Left ventricle myocardium inferior (tissue), 1 donor: ENCODE data around the gene KCTD17. TPM values are rescaled to one million over a fixed set of nuclear protein-coding genes. Genes with fewer than 3 reads are reported as not detected.

ENCODE experiments used
- DNase-seq: peaks from one replicate; pipeline ENCODE4 v3.0.0-alpha.2; 2020
- H3K27ac ChIP-seq: fragments of 200-600 bp; replicated peaks from 2 replicates; pipeline ENCODE4 v1.8.0; 2021
- H3K27me3 ChIP-seq: fragments of 200-600 bp; 2 replicates; pipeline ENCODE4 v1.8.0; 2021; ENCODE audit warnings: low read depth
- H3K36me3 ChIP-seq: fragments of 200-600 bp; 2 replicates; pipeline ENCODE4 v1.8.0; 2021
- H3K4me1 ChIP-seq: fragments of 200-600 bp; 2 replicates; pipeline ENCODE4 v1.8.0; 2021
- H3K4me3 ChIP-seq: fragments of 200-600 bp; 2 replicates; pipeline ENCODE4 v1.8.0; 2021; ENCODE audit warnings: mild to moderate bottlenecking, moderate library complexity
- H3K9me3 ChIP-seq: fragments of 200-600 bp; replicated peaks from 2 replicates; pipeline ENCODE4 v1.8.0; 2021
- intact Hi-C: fragments of 100-400 bp; cut with micrococcal nuclease; formaldehyde crosslinking; loops from one replicate; pipeline ENCODE4 v1.11.0; 2022
- total RNA-seq: library from RNA; stranded (reverse); fragmentation: NEBNext Ultra II Directional; extraction: Animal tissue kit (Norgen Biotek cat#: 25700); gene quantifications from one replicate; pipeline ENCODE4 v1.2.1, GENCODE V29; 2021
- TF ChIP-seq, protein P1 (sequence below): fragments of 200-600 bp; IDR thresholded peaks from 2 replicates; pipeline ENCODE4 v1.8.0; 2021; ENCODE audit warnings: antibody characterized with exemption, mild to moderate bottlenecking, borderline replicate concordance
- donor health status: DM: no; HTN: yes; CAD: no; lungs with severe emphysema.

Gene KCTD17
- total RNA-seq, 1 donor from 2014 or later: 14.3 TPM

GRCh38 chr22:37056246-37056645, 4.7 kb downstream of the KCTD17 start:
- TF ChIP-seq, protein P1, sequence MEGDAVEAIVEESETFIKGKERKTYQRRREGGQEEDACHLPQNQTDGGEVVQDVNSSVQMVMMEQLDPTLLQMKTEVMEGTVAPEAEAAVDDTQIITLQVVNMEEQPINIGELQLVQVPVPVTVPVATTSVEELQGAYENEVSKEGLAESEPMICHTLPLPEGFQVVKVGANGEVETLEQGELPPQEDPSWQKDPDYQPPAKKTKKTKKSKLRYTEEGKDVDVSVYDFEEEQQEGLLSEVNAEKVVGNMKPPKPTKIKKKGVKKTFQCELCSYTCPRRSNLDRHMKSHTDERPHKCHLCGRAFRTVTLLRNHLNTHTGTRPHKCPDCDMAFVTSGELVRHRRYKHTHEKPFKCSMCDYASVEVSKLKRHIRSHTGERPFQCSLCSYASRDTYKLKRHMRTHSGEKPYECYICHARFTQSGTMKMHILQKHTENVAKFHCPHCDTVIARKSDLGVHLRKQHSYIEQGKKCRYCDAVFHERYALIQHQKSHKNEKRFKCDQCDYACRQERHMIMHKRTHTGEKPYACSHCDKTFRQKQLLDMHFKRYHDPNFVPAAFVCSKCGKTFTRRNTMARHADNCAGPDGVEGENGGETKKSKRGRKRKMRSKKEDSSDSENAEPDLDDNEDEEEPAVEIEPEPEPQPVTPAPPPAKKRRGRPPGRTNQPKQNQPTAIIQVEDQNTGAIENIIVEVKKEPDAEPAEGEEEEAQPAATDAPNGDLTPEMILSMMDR: no peak
- no peak for DNase-seq
- H3K4me1 ChIP-seq: peaks cover 29% of the 10 kb centered on the region
- no peaks in the 10 kb centered on the region for H3K9me3 ChIP-seq
- intact Hi-C loops: no loop called here
- no peaks in the 10 kb centered on the region for H3K27me3 ChIP-seq
- no peak overlapping the region for H3K4me3 ChIP-seq
- peaks cover 51% of the 10 kb centered on the region for H3K36me3 ChIP-seq
- H3K27ac ChIP-seq: no peak overlapping the region

GRCh38 chr22:37057226-37057625, 5.7 kb downstream of the KCTD17 start:
- Histone ChIP-seq H3K4me1 (peaks cover 19% of the 10 kb centered on the region), H3K4me3 (no peak overlapping the region), H3K36me3 (peaks cover 52% of the 10 kb centered on the region), H3K9me3 (no peaks in the 10 kb centered on the region), H3K27me3 (no peaks in the 10 kb centered on the region), H3K27ac (no peak overlapping the region)
- DNase-seq: no peak
- intact Hi-C loops: no loop called here
- TF ChIP-seq, protein P1: no peak

- TF ChIP-seq, protein P1: no peak
- intact Hi-C loops: no loop called here
- no peaks in the 10 kb centered on the region for H3K27me3 ChIP-seq
- no peak for DNase-seq
- H3K27ac ChIP-seq: no peak overlapping the region
- H3K36me3 ChIP-seq: peaks cover 52% of the 10 kb centered on the region
- H3K4me3 ChIP-seq: no peak overlapping the region
- H3K4me1 ChIP-seq: peaks cover 12% of the 10 kb centered on the region
- H3K9me3 ChIP-seq: no peaks in the 10 kb centered on the region
These were observed 6.4 kb downstream of the KCTD17 start for GRCh38 chr22:37057796-37058510.

DNA sequence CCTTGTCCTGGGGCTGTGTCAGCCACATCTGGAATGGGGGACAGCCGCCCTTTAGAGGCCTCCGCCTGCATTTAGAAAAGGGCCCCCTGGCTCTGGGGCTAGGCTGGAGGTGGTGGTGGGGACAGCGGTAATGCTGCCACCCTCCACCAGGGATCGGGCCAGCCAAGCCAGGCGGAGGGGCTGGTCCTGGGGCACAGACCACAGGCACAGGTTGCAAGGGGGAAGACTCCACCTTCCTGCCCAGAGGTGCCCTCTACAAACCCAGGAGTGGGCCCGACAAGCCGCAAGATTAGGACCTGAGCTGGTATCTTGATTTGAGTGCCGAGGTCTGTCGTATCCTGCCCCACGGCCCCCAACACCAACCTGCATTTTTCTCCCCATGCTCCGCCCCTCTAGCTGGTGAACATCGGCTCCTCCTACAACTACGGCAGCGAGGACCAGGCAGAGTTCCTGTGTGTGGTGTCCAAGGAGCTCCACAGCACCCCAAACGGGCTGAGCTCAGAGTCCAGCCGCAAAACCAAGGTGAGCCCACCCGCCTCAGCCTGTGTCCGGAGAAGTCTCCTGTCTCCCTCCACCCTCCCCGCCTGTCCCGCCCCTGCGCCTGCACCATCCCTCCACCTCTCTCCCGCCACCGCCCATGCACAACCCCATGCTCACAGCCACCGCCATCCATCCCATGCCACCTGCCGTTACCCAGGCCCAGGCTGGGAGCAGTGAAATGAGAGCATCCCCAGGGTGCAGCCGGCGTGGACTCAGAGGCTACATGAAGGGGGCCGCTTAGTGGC, 7.6 kb downstream of the KCTD17 start:
- Histone ChIP-seq H3K4me1 (peaks cover under 1% of the 10 kb centered on the region), H3K4me3 (no peak overlapping the region), H3K9me3 (no peaks in the 10 kb centered on the region), H3K27me3 (no peaks in the 10 kb centered on the region), H3K36me3 (peaks cover 52% of the 10 kb centered on the region), H3K27ac (no peak overlapping the region)
- TF ChIP-seq, protein P1: no peak
- intact Hi-C loops: no loop called here
- no peak for DNase-seq

GRCh38 chr22:37059876-37060449, 8.4 kb downstream of the KCTD17 start:
- no peak for DNase-seq
- TF ChIP-seq, protein P1: no peak
- peaks cover 3% of the 10 kb centered on the region for H3K27me3 ChIP-seq
- peaks cover 52% of the 10 kb centered on the region for H3K36me3 ChIP-seq
- no peaks in the 10 kb centered on the region for H3K9me3 ChIP-seq
- no peaks in the 10 kb centered on the region for H3K4me1 ChIP-seq
- no peak overlapping the region for H3K27ac ChIP-seq
- H3K4me3 ChIP-seq: no peak overlapping the region
- intact Hi-C loops: no loop called here
